Measurements from ENCODE around the gene MYO19.

DNA sequence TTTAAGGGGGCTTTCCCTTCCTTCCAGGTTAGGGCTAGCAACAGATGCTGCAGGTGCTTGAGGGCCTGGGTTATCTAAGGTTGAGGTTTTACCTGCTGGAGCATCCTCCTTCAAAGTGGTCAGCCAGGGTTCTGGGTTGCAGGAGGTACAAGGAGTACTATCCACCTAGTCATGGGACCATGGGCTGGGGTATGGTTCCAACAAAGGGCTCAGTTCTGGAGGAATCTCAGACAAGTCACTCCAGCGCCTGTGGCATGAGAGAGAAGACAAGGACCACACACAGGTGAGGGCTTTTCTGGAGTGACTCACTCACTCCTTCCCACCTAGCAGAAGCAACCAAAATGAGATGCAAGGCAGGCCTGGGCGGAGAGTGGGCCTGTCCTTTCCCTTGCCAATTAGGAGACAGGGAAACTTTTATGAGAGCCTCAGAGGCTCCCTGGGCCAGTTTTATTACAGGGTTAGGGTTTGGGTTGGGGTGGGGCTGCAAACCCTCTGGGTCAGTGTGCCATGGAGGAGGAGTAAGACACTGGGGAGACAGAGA, 2.2 kb downstream of the MYO19 start:
- TF ChIP-seq, protein P1, sequence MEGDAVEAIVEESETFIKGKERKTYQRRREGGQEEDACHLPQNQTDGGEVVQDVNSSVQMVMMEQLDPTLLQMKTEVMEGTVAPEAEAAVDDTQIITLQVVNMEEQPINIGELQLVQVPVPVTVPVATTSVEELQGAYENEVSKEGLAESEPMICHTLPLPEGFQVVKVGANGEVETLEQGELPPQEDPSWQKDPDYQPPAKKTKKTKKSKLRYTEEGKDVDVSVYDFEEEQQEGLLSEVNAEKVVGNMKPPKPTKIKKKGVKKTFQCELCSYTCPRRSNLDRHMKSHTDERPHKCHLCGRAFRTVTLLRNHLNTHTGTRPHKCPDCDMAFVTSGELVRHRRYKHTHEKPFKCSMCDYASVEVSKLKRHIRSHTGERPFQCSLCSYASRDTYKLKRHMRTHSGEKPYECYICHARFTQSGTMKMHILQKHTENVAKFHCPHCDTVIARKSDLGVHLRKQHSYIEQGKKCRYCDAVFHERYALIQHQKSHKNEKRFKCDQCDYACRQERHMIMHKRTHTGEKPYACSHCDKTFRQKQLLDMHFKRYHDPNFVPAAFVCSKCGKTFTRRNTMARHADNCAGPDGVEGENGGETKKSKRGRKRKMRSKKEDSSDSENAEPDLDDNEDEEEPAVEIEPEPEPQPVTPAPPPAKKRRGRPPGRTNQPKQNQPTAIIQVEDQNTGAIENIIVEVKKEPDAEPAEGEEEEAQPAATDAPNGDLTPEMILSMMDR (IDR thresholded peaks at IDR 0.05; ENCODE audit: low read depth, low read length) = no peak
- no peak for TF ChIP-seq EZH2phosphoT487 (IDR thresholded peaks at IDR 0.05; ENCODE audit: low read depth)

Data from OCI-LY3 (cell line).